LoVo (cell line): ENCODE data around the gene ASCC1.
A peak's percentile ranks its signal among the peaks of the same experiment; 100 is the strongest.
"Not testable (repeated sequence)": the region's sequence is repeated elsewhere in the genome, so short reads cannot be mapped to it uniquely, and the experiment has no call there.

ENCODE experiments used
- DNase-seq: peaks from one replicate; pipeline ENCODE4 v3.0.0-alpha.2; 2016; ENCODE audit warnings: low spot score

ASCC1 gene

DNA sequence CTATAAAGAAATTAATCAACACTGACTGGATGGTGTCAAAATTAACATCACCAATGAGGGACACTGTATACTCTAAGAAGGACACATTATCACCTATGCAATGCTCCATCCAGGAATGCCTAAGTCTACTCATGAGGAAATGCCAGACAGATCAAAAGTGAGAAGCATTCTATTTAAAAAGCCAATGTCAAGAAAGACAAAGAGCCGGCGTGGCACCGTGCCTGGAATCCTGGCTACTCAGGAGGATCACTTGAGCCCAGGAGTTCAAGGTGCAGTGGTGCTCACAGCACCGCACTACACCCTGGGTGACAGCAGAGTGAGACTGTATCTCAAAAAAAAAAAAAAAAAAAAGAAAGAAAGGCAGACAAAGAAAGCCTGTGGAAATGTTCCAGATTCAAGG lies 45.8 kb downstream of the ASCC1 start:
- peak; percentile 78 for DNase-seq

DNA sequence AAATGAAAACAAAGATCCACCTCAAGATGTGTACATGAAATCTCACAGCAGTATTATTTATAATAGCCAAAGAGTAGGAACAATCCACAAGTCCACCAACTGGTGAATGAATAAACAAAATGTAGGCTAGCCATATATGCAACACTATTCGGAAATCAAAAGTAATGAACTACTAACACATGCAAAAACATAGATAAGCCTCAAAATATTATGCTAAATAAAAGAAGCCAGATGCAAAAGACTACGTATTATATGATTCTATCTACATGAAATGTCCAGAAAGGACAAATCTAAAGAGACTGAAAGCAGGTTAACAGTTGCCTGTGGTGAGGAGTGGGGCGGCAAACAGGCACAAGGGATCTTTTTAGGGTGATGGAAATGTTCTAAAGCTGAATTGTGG lies 49.0 kb downstream of the ASCC1 start:
- no peak for DNase-seq

DNA sequence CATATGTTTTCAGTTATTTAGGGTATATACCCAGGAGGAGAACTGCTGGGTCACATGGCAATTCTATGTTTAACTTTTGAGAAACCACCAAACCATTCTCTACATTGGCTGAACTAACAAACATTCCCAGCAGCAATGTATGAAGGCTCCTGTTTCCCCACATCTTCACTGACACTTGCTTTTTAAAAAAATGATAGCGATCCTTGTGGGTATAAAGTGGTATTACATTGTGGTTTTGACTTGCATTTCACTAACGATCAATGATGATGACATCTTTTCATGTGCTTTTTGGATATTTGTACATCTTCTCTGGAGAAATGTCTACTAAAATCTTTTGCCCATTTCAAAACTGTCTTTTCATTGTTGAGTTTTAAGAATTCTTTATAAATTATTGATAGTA lies 51.5 kb downstream of the ASCC1 start:
- DNase-seq = no peak

DNA sequence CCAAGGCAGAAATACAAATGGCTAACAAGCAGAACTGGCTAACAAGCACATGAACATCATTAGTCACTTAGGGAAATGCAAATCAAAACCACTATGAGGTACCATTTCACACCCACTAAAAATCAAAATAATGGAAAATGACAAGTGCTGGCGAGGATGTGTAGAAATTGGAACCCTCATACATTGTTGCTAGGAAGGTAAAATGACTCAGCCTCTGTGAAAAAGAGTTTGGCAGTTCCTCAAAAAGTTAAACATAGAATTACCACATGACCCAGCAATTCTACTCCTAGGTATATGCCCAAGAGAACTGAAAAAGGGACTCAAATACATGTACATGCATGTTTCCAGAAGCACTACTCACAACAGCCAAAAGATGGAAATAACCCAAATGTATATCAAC lies 53.1 kb downstream of the ASCC1 start:
- DNase-seq = no peak

DNA sequence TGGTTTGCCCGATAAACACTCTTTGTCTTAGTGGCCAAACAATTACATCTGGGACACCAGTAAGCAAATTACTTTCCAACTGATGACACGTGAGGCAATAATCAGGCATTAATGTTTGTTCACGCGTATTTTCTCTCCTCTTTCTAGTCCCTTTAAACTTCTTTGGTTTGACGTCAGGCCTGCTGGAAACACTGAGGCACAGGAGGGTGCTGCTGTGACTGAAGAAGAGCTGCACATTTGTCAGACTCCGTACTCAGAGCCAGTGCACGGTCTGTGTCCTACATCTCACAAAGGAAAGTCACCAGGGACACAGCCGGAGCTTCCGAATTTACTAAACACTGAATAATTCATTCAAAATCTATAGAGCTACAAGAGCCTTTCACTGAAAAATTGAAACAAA lies 57.9 kb downstream of the ASCC1 start:
- no peak for DNase-seq

DNA sequence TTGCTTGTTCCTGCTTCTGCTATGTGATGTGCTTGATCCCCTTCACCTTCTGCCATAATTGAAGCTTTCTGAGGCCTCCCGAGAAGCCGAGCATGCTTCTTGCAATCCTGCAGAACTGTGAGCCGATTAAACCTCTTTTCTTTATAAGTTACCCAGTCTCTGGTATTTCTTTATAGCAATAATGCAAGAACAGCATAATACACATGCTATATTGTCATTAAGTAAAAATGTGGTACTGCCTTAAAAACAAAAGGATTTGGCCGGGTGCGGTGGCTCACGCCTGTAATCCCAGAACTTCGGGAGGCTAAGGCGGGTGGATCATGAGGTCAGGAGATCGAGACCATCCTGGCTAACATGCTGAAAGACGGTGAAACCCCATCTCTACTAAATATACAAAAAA lies 59.9 kb downstream of the ASCC1 start:
- no peak for DNase-seq

DNA sequence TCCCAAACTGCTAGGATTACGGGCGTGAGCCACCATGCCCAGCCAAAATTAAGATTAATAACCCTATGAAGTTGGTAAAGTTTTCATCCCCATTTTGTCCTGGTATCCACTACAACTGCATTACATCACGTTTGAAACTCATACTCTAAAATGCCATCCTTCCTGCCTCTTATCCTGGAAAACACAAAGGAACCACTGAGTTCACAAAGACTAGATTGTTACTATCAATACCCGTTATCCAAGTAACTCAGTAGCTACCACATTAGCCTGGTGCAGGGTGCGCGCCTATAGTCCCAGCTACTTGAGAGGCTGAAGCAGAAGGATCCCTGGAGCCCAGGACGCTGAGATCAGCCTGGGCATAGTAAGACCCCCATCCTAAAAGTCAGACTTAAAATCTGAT lies 63.8 kb downstream of the ASCC1 start:
- DNase-seq = no peak

DNA sequence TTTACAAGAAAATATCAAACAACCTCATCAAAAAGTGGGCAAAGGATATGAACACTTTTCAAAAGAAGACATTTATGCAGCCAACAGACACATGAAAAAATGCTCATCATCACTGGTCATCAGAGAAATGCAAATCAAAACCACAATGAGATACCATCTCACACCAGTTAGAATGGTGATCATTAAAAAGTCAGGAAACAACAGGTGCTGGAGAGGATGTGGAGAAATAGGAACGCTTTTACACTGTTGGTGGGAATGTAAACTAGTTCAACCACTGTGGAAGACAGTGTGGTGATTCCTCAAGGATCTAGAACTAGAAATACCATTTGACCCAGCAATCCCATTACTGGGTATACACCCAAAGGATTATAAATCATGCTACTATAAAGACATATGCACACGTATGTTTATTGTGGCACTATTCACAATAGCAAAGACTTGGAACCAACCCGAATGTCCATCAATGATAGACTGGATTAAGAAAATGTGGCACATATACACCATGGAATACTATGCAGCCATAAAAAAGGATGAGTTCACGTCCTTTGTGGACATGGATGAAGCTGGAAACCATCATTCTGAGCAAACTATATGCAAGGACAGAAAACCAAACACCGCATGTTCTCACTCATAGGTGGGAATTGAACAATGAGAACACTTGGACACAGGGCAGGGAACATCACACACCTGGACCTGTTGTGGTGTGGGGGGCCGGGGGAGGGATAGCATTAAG lies 65.2 kb downstream of the ASCC1 start:
- not testable (repeated sequence) for DNase-seq

DNA sequence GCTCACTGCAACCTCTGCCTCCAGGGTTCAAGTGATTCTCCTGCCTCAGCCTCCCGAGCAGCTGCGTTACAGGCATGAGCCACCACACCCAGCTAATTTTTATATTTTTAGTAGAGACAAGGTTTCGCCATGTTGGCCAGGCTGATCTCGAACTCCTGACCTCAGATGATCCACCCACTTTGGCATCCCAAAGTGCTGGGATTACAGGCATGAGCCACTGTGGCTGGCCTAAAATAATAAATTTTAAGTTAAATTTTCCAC lies 68.8 kb downstream of the ASCC1 start:
- DNase-seq = not testable (repeated sequence)

DNA sequence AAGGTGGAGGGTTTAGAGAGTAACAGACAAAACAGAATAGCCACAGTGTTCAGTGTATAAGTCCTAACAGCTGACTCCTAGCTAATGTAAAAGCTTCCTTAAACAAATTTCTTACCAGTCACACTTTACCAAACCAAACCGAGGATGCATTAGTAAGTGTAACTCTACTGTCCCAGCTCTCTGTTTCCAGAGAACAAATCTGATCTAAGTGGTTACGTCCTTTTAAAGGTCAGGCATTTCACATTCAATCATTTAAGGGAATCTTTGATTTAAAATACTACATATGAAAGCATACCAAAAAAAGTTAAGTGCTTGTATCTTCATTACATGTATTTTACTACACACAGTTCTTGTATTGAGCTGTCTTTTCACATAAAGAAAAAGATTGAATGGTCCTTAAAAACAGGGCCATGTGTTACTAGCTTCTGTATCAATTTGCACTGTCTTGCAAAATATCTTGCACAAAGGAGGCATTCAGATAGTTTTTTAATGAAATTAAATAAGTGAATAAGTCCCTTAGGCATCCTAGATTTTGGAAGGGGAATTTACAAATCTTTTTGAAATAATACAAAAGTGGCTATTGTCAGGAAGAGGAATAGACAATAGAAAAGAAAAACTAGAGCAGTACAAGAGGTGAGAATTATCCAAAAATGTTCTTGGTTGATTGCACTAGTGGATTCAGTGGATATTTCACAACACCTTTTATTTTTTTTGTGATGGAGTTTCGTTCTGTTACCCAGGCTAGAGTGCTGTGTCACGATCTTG lies 69.3 kb downstream of the ASCC1 start:
- DNase-seq = no peak

DNA sequence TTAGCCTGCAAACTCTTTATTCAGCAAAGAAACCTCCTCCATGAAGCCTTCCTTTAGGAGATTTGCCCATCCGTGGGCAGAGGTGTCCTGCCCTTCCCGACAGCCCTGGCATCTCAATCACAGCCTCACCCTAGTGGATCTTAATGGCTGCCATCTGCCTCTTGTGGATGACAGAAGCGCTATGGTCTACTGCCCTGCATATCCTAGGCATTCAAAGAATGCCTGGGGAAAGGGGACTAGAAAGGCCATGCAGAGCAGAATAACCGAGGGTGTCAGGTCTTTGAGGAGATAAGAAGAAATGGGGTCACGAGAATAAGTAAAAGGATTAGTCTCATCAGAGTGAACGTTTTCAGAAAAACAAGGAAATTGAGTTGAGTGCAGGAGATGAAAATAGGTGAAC lies 70.0 kb downstream of the ASCC1 start:
- no peak for DNase-seq

DNA sequence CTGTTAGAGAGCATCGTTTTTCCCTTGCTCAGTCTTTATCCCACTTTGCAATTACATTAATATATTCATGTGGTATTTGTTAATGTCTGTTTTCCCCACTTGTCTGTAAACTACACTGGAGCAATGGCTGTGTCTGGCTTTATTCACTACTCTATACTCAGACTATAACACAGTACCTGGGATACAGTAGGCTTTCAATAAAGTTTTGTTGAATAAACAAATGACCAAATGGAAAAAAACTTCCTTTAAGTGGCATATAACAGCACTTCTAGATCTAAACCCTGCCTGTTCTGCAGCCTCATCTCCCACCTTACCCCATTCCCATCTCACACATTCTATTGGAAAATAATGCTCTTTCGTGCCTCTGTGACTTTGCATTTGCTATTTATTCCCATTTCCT lies 70.4 kb downstream of the ASCC1 start:
- no peak for DNase-seq

DNA sequence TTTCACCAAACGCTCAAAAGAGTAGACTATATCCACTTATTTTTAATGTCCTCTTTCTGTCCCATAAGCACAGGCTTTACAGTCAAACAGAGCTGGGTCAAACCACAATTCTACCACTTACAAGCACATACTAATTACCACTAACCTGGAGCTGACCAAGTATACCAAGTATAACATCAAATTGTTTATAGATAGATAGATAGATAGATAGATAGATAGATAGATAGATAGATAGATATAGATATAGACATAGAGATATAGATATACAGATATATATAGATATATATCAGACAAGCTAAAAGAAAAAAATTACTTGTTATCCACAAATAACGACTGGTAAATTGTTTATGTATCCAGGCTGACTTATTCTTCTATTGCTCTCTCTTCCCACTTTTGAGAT lies 75.2 kb downstream of the ASCC1 start:
- DNase-seq = no peak

DNA sequence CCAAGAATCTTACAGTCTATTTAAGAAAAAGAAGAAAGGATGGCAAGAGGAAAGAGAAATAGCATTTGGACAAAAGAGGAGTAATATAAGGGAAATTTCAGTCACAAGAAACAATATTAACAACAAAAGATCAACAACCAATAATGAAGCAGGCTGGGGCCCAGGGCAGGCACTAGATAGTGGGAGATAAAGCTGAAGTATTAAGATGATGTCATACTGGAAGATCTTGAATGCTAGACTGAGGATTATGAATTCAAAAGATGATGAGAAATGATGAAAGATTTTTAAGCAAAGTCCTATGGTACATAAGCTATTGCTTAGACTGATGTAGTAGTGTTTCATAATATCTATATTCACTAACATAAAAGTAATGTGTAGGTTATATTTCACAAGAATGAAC lies 75.9 kb downstream of the ASCC1 start:
- DNase-seq = no peak

DNA sequence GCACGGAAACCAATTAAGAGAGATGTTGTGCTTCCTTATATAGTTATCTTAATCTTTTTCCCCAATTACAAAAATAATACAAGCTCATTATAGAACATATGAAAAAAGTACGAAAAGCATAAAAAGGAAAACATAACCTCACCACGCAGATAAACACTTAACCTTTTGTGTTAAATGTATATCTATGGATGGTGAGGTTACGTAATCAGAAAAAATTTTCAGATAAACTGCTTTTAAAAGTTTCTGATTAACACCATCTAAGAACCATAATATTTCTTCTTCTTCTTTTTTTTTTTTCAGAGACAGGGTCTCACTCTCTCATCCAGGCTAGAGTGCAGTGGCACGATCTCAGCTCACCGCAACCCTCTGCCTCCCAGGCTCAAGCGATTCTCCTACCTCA lies 78.5 kb downstream of the ASCC1 start:
- DNase-seq = no peak

DNA sequence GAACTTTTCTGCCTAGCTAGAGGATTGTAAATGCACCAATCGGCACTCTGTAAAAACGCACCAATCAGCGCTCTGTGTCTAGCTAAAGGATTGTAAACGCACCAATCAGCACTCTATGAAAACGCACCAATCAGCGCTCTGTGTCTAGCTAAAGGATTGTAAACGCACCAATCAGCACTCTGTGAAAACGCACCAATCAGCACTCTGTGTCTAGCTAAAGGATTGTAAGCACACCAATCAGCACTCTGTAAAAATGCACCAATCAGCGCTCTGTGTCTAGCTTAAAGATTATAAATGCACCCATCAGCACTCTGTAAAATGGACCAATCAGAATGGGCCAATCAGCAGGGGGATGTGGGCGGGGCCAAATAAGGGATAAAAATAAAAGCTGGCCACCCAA lies 79.9 kb downstream of the ASCC1 start:
- not testable (repeated sequence) for DNase-seq

DNA sequence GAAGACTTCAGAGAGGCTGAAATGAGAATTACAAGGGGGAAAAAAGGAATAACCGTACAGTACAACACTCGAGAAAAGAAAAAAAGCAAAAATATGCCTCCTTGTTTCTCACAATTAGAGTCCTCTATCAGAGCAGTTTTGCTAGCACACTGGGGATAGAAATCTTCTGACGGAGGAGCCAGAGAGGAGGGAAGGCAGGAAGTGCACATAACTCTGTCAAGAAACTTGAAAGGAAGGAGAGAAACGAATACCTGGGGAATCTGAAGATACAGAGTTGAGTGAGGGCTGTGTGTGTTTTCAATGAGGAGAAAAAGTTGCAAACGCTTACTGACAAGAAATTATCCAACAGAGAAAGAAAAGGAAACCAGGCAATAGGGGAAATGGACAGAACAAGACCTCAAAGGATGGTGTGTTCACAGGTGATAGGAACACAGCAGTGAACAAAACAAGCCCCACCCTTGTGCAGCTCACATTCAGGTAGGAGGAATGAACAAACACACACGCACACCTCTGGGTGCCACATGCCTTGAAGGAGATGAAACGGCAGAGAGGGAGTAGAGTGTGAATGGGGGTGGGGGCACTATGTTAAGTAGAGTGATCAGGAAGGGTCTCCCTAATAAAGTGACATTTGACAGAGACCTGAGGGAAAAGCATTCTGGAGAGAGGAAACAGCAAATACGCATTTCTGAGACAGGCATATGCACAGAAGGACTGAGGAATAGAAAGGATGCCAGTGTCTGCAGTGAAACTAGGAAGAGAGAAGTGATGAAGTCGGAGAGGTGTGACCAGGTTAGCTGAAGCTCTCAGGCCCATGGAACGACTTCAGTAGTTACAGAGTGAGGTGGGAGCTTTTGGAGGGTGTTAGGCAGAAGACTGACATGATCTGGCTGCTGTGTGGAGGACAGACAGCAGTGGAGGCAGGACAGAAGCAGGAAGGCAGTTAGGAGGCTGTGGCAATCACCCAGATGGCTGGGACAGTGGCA lies 81.0 kb downstream of the ASCC1 start:
- DNase-seq = no peak

DNA sequence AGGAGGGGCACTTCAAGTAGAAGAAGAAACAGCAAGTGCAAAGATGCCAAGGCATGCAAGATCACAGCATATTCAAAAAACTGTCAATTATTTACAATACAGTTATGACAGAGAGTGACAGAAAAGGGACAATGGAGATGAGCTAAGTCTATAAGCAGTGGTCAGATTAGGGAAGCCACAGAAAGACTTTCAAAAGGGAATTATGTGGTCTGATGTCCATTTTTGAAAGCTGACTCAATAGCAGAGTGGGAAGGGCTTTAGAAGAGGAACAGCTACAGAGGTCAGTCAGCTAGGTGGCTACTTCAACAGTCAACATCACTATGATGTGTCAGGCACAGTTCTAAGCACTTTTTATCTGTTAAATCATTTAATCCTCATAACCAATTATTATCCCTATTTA lies 82.6 kb downstream of the ASCC1 start:
- no peak for DNase-seq

DNA sequence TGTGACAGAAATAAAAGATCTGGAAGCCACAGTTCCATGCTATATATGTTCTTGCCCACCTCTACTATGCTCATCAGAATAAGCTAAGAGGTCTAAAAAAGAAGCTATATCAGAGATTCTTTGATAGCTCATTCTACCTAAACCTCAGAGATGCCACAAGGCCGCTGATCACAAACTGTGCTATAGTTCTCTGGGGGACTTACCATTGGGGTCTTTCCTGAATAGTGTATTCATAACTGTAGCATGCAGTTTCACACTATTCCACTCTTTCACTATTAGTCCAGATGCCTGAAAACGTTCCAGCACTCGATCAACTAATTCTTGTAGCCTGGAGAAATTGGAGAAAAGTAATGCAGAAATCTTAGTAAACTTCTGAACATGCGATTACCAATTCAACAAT lies 83.2 kb downstream of the ASCC1 start:
- no peak for DNase-seq

DNA sequence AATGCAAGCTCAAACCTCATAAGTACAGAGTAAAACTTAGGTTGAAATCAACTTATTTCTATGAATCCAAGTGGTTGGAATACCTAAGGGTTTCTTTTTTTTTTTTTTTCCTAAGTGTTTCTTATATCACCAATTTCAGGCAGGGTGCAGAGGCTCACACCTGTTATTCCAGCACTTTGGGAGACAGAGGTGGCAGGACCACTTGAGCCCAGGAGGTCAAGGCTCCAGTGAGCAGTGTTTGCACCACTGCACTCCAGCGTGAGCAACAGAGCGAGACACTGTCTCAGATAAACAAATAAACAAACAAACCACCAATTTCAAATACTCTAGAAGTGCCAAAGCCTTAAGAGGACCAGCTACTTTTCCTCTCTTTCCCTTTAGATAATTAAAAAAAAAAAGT lies 88.5 kb downstream of the ASCC1 start:
- DNase-seq = no peak

DNA sequence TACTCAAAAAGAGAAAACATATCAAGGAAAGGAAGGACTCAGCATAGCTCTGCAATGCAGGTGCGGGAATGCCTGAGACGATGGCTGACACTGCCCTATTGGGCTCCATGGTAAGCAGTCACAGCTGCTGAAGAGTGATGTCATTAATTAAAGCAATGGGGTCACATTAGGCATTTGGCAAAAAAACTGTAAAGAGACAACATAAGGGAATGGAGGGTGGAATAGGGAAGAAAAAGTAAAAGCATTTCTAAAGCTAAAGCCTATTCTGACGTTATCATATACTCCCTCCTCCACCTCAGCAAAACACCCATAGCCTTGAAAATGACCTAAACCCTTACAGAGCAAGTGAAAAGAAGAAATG lies 89.2 kb downstream of the ASCC1 start:
- DNase-seq = no peak

DNA sequence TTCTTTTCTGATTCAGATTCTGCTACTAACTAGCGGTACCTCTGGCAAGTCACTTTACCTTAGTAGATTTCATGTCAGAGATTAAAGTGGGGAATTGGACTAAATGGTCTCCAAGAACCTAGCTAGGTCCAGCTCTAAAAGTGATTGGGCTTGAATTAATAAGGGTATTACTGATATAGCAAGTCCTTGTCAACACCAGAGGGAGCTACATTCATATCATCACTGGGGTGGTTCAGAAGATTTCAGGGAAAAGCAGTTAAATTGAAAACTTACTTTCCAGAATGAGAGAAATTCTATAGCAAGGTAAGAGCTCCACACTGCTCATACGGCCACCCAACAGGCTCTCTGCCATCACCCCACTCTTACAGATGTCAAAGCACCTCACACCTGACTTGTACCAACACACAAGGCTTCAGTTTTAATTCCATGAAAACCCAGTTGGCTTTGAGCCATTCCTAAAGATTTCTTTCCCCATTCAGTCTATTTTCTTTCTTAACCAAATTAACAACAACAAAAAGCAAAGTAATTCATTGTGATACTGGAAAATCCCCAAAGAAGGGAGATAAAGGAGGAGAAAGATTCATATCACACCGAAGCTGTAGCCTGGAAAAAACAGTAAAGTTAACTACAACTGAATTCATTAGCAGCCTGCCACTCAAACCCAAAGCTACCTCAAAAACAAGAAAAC lies 89.7 kb downstream of the ASCC1 start:
- DNase-seq = no peak
